H9 (cell line): Measurements from ENCODE around the gene ZBTB8OS. TPM values are rescaled to one million over a fixed set of nuclear protein-coding genes. Genes with fewer than 3 reads are reported as not detected.
A peak's percentile ranks its signal among the peaks of the same experiment; 100 is the strongest.

Experiments
- DNase-seq: peaks from one replicate; pipeline ENCODE4 v3.0.0-alpha.2; 2017
- H2AFZ ChIP-seq: one replicate; pipeline ENCODE4 v1.6.1; 2013; ENCODE audit warnings: mild to moderate bottlenecking, low read length, control low read depth, moderate library complexity
- H2AK5ac ChIP-seq: 2 replicates; pipeline ENCODE4 v1.6.1; 2013; ENCODE audit warnings: low read length, control low read depth, mixed read lengths; ENCODE audit not compliant: insufficient read length
- H2BK120ac ChIP-seq: one replicate; pipeline ENCODE4 v1.6.1; 2013; ENCODE audit warnings: low read depth, mild to moderate bottlenecking, low read length, control low read depth, inconsistent platforms; ENCODE audit not compliant: poor library complexity, severe bottlenecking
- H2BK12ac ChIP-seq: 2 replicates; pipeline ENCODE4 v1.6.1; 2013; ENCODE audit warnings: low read length, control low read depth, mixed read lengths, low read depth; ENCODE audit not compliant: insufficient read length
- H2BK15ac ChIP-seq: 2 replicates; pipeline ENCODE4 v1.6.1; 2013; ENCODE audit warnings: low read depth, low read length, control low read depth
- H2BK20ac ChIP-seq: one replicate; pipeline ENCODE4 v1.6.1; 2013; ENCODE audit warnings: low read depth, mild to moderate bottlenecking, low read length, control low read depth, inconsistent platforms; ENCODE audit not compliant: poor library complexity, severe bottlenecking
- H2BK5ac ChIP-seq: 2 replicates; pipeline ENCODE4 v1.6.1; 2013; ENCODE audit warnings: low read length, control low read depth, mixed read lengths; ENCODE audit not compliant: insufficient read length
- H3K14ac ChIP-seq: 2 replicates; pipeline ENCODE4 v1.6.1; 2013; ENCODE audit warnings: low read length, control low read depth; ENCODE audit not compliant: insufficient read depth
- H3K18ac ChIP-seq: 2 replicates; pipeline ENCODE4 v1.6.1; 2013; ENCODE audit warnings: low read depth, mild to moderate bottlenecking, mixed read lengths, low read length, control low read depth; ENCODE audit not compliant: insufficient read length
- H3K23ac ChIP-seq: 2 replicates; pipeline ENCODE4 v1.6.1; 2013; ENCODE audit warnings: low read length, control low read depth, mixed read lengths, low read depth; ENCODE audit not compliant: insufficient read length
- H3K23me2 ChIP-seq: 2 replicates; pipeline ENCODE4 v1.6.1; 2013; ENCODE audit warnings: low read depth, mild to moderate bottlenecking, mixed read lengths, low read length, control low read depth; ENCODE audit not compliant: insufficient read length, poor library complexity, severe bottlenecking
- H3K27ac ChIP-seq: 2 replicates; pipeline ENCODE4 v1.5.1; 2013; ENCODE audit warnings: low read length, control low read depth, mixed read lengths, low read depth; ENCODE audit not compliant: insufficient read length
- H3K27me3 ChIP-seq: 2 replicates; pipeline ENCODE4 v1.6.1; 2013; ENCODE audit warnings: low read length, control low read depth, inconsistent platforms; ENCODE audit not compliant: insufficient read depth
- H3K4ac ChIP-seq: 2 replicates; pipeline ENCODE4 v1.6.1; 2013; ENCODE audit warnings: low read depth, mild to moderate bottlenecking, control low read depth, inconsistent platforms, low read length, moderate library complexity
- H3K4me1 ChIP-seq: 2 replicates; pipeline ENCODE4 v1.6.1; 2013; ENCODE audit warnings: low read length, control low read depth, inconsistent platforms; ENCODE audit not compliant: insufficient read depth
- H3K4me2 ChIP-seq: 2 replicates; pipeline ENCODE4 v1.6.1; 2013; ENCODE audit warnings: low read length, control low read depth, mixed read lengths; ENCODE audit not compliant: insufficient read length, insufficient read depth
- H3K56ac ChIP-seq: 2 replicates; pipeline ENCODE4 v1.6.1; 2013; ENCODE audit warnings: low read depth, mild to moderate bottlenecking, mixed read lengths, low read length, control low read depth; ENCODE audit not compliant: insufficient read length
- H3K79me1 ChIP-seq: 2 replicates; pipeline ENCODE4 v1.6.1; 2013; ENCODE audit warnings: low read depth, mild to moderate bottlenecking, moderate library complexity, low read length, control low read depth, inconsistent platforms; ENCODE audit not compliant: insufficient read depth, poor library complexity, severe bottlenecking
- H3K79me2 ChIP-seq: 2 replicates; pipeline ENCODE4 v1.6.1; 2013; ENCODE audit warnings: low read length, control low read depth, inconsistent platforms; ENCODE audit not compliant: insufficient read depth
- H3K9ac ChIP-seq: 2 replicates; pipeline ENCODE4 v1.6.1; 2013; ENCODE audit warnings: low read length, control low read depth, mixed read lengths; ENCODE audit not compliant: insufficient read length; ENCODE audit errors: extremely low read depth
- H3K9me3 ChIP-seq: one replicate; pipeline ENCODE4 v1.6.1; 2013; ENCODE audit warnings: low read depth, low read length, inconsistent platforms; ENCODE audit not compliant: control insufficient read depth
- H3T11ph ChIP-seq: one replicate; pipeline ENCODE4 v1.6.1; 2013; ENCODE audit warnings: mild to moderate bottlenecking, low read length, control low read depth, inconsistent platforms
- H4K20me1 ChIP-seq: one replicate; pipeline ENCODE4 v1.6.1; 2013; ENCODE audit not compliant: control insufficient read depth, insufficient read length, insufficient read depth
- H4K5ac ChIP-seq: 2 replicates; pipeline ENCODE4 v1.6.1; 2013; ENCODE audit warnings: low read depth, mild to moderate bottlenecking, mixed read lengths, low read length, control low read depth; ENCODE audit not compliant: insufficient read length
- H4K8ac ChIP-seq: replicated peaks from 2 replicates; pipeline ENCODE4 v1.6.1; 2013; ENCODE audit warnings: low read length, control low read depth, mixed read lengths, low read depth; ENCODE audit not compliant: insufficient read length
- H4K91ac ChIP-seq: 2 replicates; pipeline ENCODE4 v1.6.1; 2013; ENCODE audit warnings: low read depth, mild to moderate bottlenecking, moderate library complexity, mixed read lengths, low read length, control low read depth; ENCODE audit not compliant: insufficient read length
- H3K27ac Mint-ChIP-seq, 3 experiments: 2 replicates in 2 of 3; 3 replicates in 1 of 3; pipeline ENCODE4 v1.8.0; 2020 to 2021; ENCODE audit warnings: mixed read lengths in 3 of 3, mild to moderate bottlenecking in 1 of 3, moderate library complexity in 1 of 3
- H3K27me3 Mint-ChIP-seq: 2 replicates; pipeline ENCODE4 v1.8.0; 2021; ENCODE audit warnings: low read depth, mild to moderate bottlenecking, moderate library complexity, mixed read lengths
- H3K36me3 Mint-ChIP-seq, 3 experiments: 2 replicates in 2 of 3; 3 replicates in 1 of 3; pipeline ENCODE4 v1.8.0; 2020 to 2021; ENCODE audit warnings: low read depth in 3 of 3, mixed read lengths in 3 of 3; ENCODE audit not compliant: insufficient read depth in 1 of 3
- H3K4me1 Mint-ChIP-seq, 2 experiments: 2 replicates each; pipeline ENCODE4 v1.8.0; 2020; ENCODE audit warnings: mixed read lengths in 2 of 2
- H3K4me3 Mint-ChIP-seq, 2 experiments: 2 replicates in 1 of 2; 3 replicates in 1 of 2; pipeline ENCODE4 v1.8.0; 2020 to 2021; ENCODE audit warnings: mild to moderate bottlenecking in 2 of 2, mixed read lengths in 2 of 2, moderate library complexity in 1 of 2
- H3K9me3 Mint-ChIP-seq, 2 experiments: 2 replicates in 1 of 2; 3 replicates in 1 of 2; pipeline ENCODE4 v1.8.0; 2020; ENCODE audit warnings: mild to moderate bottlenecking in 2 of 2, mixed read lengths in 2 of 2, moderate library complexity in 1 of 2
- CTCF ChIP-seq: fragments of 200-600 bp; sonication (generic); conservative IDR thresholded peaks from 3 replicates; pipeline ENCODE4 v1.8.0; 2021; ENCODE audit warnings: antibody characterized with exemption, mild to moderate bottlenecking
- WGBS: extraction: QIAGEN DNeasy Blood & Tissue Kit; methylation state at CpG from one replicate; pipeline ENCODE4 v1.1.7; 2013; ENCODE audit warnings: missing lambda C conversion rate, low lambda C conversion rate, mixed read lengths; ENCODE audit not compliant: insufficient read length; ENCODE audit errors: extremely low coverage; 5-methylcytosine and 5-hydroxymethylcytosine counted together
- total RNA-seq: library from RNA; stranded (reverse); gene quantifications from 2 replicates; pipeline ENCODE4 v1.2.1, GENCODE V29; 2021

The ZBTB8OS gene
- total RNA-seq, 1 experiment from 2014 or later = 59.4 TPM

- no peak overlapping the region for H2BK120ac ChIP-seq
- no peak for DNase-seq
- no peaks in the 10 kb centered on the region for H3K79me1 ChIP-seq
- H3K4me1 ChIP-seq = no peaks in the 10 kb centered on the region
- H3K27me3 Mint-ChIP-seq = no peaks in the 10 kb centered on the region
- H3K56ac ChIP-seq = no peak overlapping the region
- H2BK5ac ChIP-seq = no peak overlapping the region
- no peak overlapping the region for H3K14ac ChIP-seq
- H3K4me3 Mint-ChIP-seq = no peak overlapping the region
- H4K8ac ChIP-seq = no peak overlapping the region
- peak overlapping the region in 1 of 3 experiments; percentile 19; a peak in 3 of 7 replicates for H3K27ac Mint-ChIP-seq
- no peak overlapping the region for H3K4ac ChIP-seq
- no peak overlapping the region for H2BK20ac ChIP-seq
- no CpG with 5 or more reads among the region's 2 CpGs for WGBS
- H3K4me1 Mint-ChIP-seq = no peaks in the 10 kb centered on the region
- H2BK12ac ChIP-seq = no peak overlapping the region
- H3K18ac ChIP-seq = no peak overlapping the region
- H3K27me3 ChIP-seq = no peaks in the 10 kb centered on the region
- no peak overlapping the region for H2AFZ ChIP-seq
- H2BK15ac ChIP-seq = no peak overlapping the region
- no peak overlapping the region for H3K4me2 ChIP-seq
- no peak overlapping the region for H3K23ac ChIP-seq
- TF ChIP-seq CTCF = no peak
- H3K36me3 Mint-ChIP-seq = peaks cover 22 to 49% (median 46%) of the 10 kb centered on the region in 3 experiments
- H3T11ph ChIP-seq = no peak overlapping the region
- H3K79me2 ChIP-seq = no peaks in the 10 kb centered on the region
- H4K20me1 ChIP-seq = no peaks in the 10 kb centered on the region
- no peak overlapping the region for H4K91ac ChIP-seq
- H4K5ac ChIP-seq = no peak overlapping the region
- H3K23me2 ChIP-seq = no peaks in the 10 kb centered on the region
- H3K9me3 ChIP-seq = no peaks in the 10 kb centered on the region
- H3K27ac ChIP-seq = no peak overlapping the region
- H3K9me3 Mint-ChIP-seq = no peaks in the 10 kb centered on the region
- no peak overlapping the region for H2AK5ac ChIP-seq
- no peak overlapping the region for H3K9ac ChIP-seq
Observed at GRCh38 chr1:32685498-32685897, 35.1 kb upstream of the ZBTB8OS start.
